Heart left ventricle (tissue), 13 donors: Measurements from ENCODE around the gene PIK3C2B.

ENCODE experiments used
- POLR2A ChIP-seq, 2 donors: fragments of 450-650 bp; IDR thresholded peaks; one replicate each; pipeline ENCODE4 v1.6.1; 2017; ENCODE audit warnings: antibody characterized with exemption in 2 of 2, mild to moderate bottlenecking in 2 of 2, moderate library complexity in 2 of 2
- TF ChIP-seq, protein P1 (sequence below), 12 donors: fragments of 200-600 bp; sonication (generic) in 4 of 12; IDR thresholded peaks; one replicate each; pipeline versions ENCODE4 v1.5.0 to v1.8.0; 2018 to 2022; ENCODE audit warnings: antibody characterized with exemption in 12 of 12, mild to moderate bottlenecking in 5 of 12
- donor health status: ischemic (EF 13 %, LVEDD 7.1; RV severe dilation, severe dysfunction).
- donor health status: DM: no; HTN: yes; CAD: no.
- donor health status: DM: no; HTN: no; CAD: no.
- donor health status: ischemic (EF 25% LVEDD 6.9; RV normal size, moderate dysfunction).
- donor health status: ischemic (EF 25% LVEDD 5.7; RV mildly dilated, moderate dysfunction).
- donor health status: ischemic (EF 35%, LVEDD 5.7; RV mildly dilated, moderate dysfunction).
- donor health status: nonischemic (EF 11% LVEDD 7.7; RV severe dilation, severe dysfunction).
- donor health status: DM: yes; HTN: yes; CAD: no.
- donor health status: PGD.
- donor health status: ischemic (EF 29% LVEDD 5.4; RV normal size, mild dysfunction).
- donor health status: nonischemic (EF 23%, LVEDD 6.1; RV moderate dilation, normal function).

DNA sequence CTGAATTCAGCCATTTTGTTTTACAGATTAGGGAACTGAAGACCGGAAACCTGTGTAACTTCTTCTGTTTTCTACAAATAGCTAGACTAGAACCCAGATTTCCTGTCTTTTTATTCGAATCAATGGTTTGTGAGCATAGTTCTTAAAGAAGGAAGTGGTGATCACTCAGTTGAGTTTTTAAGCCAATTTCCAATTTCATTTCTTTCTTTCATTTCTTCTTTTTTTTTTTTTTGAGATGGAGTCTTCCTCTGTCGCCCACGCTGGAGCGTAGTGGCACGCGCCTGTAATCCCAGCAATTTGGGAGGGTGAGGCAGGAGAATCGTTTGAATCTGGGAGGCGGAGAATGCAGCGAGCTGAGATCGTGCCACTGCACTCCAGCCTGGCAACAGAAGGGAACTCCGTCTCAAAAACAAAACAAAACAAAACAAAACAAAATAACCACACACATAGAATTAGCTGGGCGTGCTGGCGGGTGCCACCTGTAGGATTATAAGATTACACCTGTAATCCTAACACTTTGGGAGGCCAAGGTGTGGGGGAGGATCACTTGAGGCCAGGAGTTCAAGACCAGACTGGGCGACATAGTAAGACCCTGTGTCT is 18.6 kb upstream of the PIK3C2B start:
- TF ChIP-seq, protein P1, sequence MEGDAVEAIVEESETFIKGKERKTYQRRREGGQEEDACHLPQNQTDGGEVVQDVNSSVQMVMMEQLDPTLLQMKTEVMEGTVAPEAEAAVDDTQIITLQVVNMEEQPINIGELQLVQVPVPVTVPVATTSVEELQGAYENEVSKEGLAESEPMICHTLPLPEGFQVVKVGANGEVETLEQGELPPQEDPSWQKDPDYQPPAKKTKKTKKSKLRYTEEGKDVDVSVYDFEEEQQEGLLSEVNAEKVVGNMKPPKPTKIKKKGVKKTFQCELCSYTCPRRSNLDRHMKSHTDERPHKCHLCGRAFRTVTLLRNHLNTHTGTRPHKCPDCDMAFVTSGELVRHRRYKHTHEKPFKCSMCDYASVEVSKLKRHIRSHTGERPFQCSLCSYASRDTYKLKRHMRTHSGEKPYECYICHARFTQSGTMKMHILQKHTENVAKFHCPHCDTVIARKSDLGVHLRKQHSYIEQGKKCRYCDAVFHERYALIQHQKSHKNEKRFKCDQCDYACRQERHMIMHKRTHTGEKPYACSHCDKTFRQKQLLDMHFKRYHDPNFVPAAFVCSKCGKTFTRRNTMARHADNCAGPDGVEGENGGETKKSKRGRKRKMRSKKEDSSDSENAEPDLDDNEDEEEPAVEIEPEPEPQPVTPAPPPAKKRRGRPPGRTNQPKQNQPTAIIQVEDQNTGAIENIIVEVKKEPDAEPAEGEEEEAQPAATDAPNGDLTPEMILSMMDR (IDR thresholded peaks at IDR 0.05): peak in 1 of 12 donors; percentile 1
- TF ChIP-seq POLR2A (IDR thresholded peaks at IDR 0.05): no peak
